K562 (cell line): ENCODE measurements around the gene GTF2H4. TPM values are rescaled to one million over a fixed set of nuclear protein-coding genes. Genes with fewer than 3 reads are reported as not detected.

Experiments
- ATAC-seq: fragments of 200-7000 bp; cut with Tn5 transposase; 3 replicates; pipeline ENCODE4 v1.9.1; 2020; ENCODE audit warnings: moderate library complexity
- BruUV-seq: library from RNA; stranded (reverse); fragments of 400-500 nt; replicated peaks from 2 replicates; lab custom pipeline; 2021; lab: Mats Ljungman, UMichigan
- CTCF ChIA-PET: fragments of 300-600 bp; formaldehyde crosslinking; extraction: SDS; loops from one replicate; lab custom pipeline; 2021; ENCODE audit warnings: low intra/inter-chr PET ratio; lab: Yijun Ruan, JAX
- POLR2A ChIA-PET: fragments of 300-600, 350-650 bp; sonication (Branson Sonifier 250); formaldehyde crosslinking; extraction: SDS; loops from one replicate; lab custom pipeline; 2021; ENCODE audit warnings: antibody characterized with exemption, inconsistent platforms; lab: Yijun Ruan, JAX
- DNase-seq, 4 experiments: peaks; one replicate each; pipeline versions ENCODE4 v3.0.0 to v3.0.0-alpha.2; 2011 to 2018; ENCODE audit warnings: low spot score in 3 of 4, mixed read lengths in 3 of 4; ENCODE audit errors: extremely low read depth in 1 of 4
- FAIRE-seq: peaks from 2 replicates; lab custom pipeline; 2011; peaks lifted over from hg19 to GRCh38; lab: Jason Lieb, UNC
- H2AFZ ChIP-seq: 2 replicates; pipeline ENCODE4 v1.6.0; 2011; ENCODE audit warnings: low read depth, low read length, control low read depth, inconsistent platforms
- H3K27ac ChIP-seq: fragments of 200-600 bp; 3 replicates; pipeline ENCODE4 v1.8.0; 2011; ENCODE audit warnings: low read depth, mild to moderate bottlenecking, control low read depth, inconsistent platforms, low read length, moderate library complexity, mixed read lengths; ENCODE audit errors: extremely low read depth
- H3K27me3 ChIP-seq, 2 experiments: fragments of 300-600 bp in 1 of 2; 2 replicates in 1 of 2; 3 replicates in 1 of 2; pipeline versions ENCODE4 v1.6.0 to v1.8.0; 2011; ENCODE audit warnings: inconsistent platforms in 2 of 2, low read length in 2 of 2, mild to moderate bottlenecking in 1 of 2, mixed read lengths in 1 of 2, moderate library complexity in 1 of 2; ENCODE audit not compliant: control insufficient read depth in 2 of 2, insufficient read depth in 2 of 2
- H3K36me3 ChIP-seq: fragments of 300-600 bp; 3 replicates; pipeline ENCODE4 v1.8.0; 2011; ENCODE audit warnings: mild to moderate bottlenecking, low read length, inconsistent platforms; ENCODE audit not compliant: control insufficient read depth, insufficient read depth
- H3K4me1 ChIP-seq, 2 experiments: fragments of 200-600 bp in 1 of 2; replicated peaks in 1 of 2; 2 replicates in 1 of 2; 3 replicates in 1 of 2; pipeline versions ENCODE4 v1.5.1 to v1.8.0; 2011; ENCODE audit warnings: inconsistent platforms in 2 of 2, low read length in 2 of 2, mild to moderate bottlenecking in 1 of 2, mixed read lengths in 1 of 2, moderate library complexity in 1 of 2; ENCODE audit not compliant: control insufficient read depth in 2 of 2, insufficient read depth in 2 of 2
- H3K4me2 ChIP-seq: 2 replicates; pipeline ENCODE4 v1.6.1; 2011; ENCODE audit warnings: low read length, control low read depth, inconsistent platforms, mixed read lengths; ENCODE audit not compliant: insufficient read depth
- H3K4me3 ChIP-seq: fragments of 200-600 bp; sonication (generic), shearing (Covaris generic); 2 replicates; pipeline ENCODE4 v1.5.1; 2016; ENCODE audit warnings: control low read depth, inconsistent platforms
- H3K79me2 ChIP-seq: fragments of 200-600 bp; 3 replicates; pipeline ENCODE4 v1.8.0; 2011; ENCODE audit warnings: low read length, inconsistent platforms; ENCODE audit not compliant: control insufficient read depth, insufficient read depth
- H3K9ac ChIP-seq, 2 experiments: 2 replicates each; pipeline versions ENCODE4 v1.6.0 to v1.6.1; 2011; ENCODE audit warnings: low read depth in 2 of 2, low read length in 2 of 2, control low read depth in 1 of 2, inconsistent platforms in 1 of 2, mild to moderate bottlenecking in 1 of 2, mixed read lengths in 1 of 2; ENCODE audit not compliant: insufficient read depth in 1 of 2
- H3K9me1 ChIP-seq: one replicate; pipeline ENCODE4 v1.6.0; 2011; ENCODE audit warnings: inconsistent platforms, mild to moderate bottlenecking, low read length, moderate library complexity; ENCODE audit not compliant: control insufficient read depth, insufficient read depth
- H3K9me3 ChIP-seq: replicated peaks from 2 replicates; pipeline ENCODE4 v1.5.1; 2011; ENCODE audit warnings: low read depth, low read length, inconsistent platforms; ENCODE audit not compliant: control insufficient read depth, insufficient read depth
- H4K20me1 ChIP-seq: replicated peaks from 2 replicates; pipeline ENCODE4 v1.6.1; 2011; ENCODE audit warnings: low read length, inconsistent platforms, mixed read lengths; ENCODE audit not compliant: control insufficient read depth, insufficient read depth
- EHMT2 ChIP-seq: fragments of 450-650 bp; IDR thresholded peaks from 2 replicates; pipeline ENCODE4 v1.6.1; 2018; ENCODE audit warnings: antibody characterized with exemption
- FOXJ3 ChIP-seq: sonication (generic); formaldehyde crosslinking; IDR thresholded peaks from 2 replicates; pipeline ENCODE4 v1.4.0; 2020; ENCODE audit warnings: mild to moderate bottlenecking, missing genetic modification reagents
- FOXP1 ChIP-seq: sonication (generic); formaldehyde crosslinking; IDR thresholded peaks from 2 replicates; pipeline ENCODE4 v1.8.0; 2022; ENCODE audit warnings: mild to moderate bottlenecking, missing genetic modification reagents
- GATAD2B ChIP-seq: fragments of 450-650 bp; IDR thresholded peaks from 2 replicates; pipeline ENCODE4 v1.6.1; 2017; ENCODE audit warnings: mild to moderate bottlenecking, borderline replicate concordance
- KDM5B ChIP-seq: fragments of 200-600 bp; sonication (generic); IDR thresholded peaks from 2 replicates; pipeline ENCODE4 v1.6.1; 2012; ENCODE audit warnings: low read depth, mild to moderate bottlenecking, moderate library complexity, low read length, control low read depth, inconsistent platforms; ENCODE audit not compliant: insufficient replicate concordance
- KHSRP ChIP-seq: fragments of 450-650 bp; IDR thresholded peaks from 2 replicates; pipeline ENCODE4 v1.6.1; 2017
- PHF20 ChIP-seq: fragments of 450-650 bp; IDR thresholded peaks from 2 replicates; pipeline ENCODE4 v1.6.1; 2018; ENCODE audit not compliant: partially characterized antibody
- POLR2B ChIP-seq: fragments of 450-650 bp; IDR thresholded peaks from 2 replicates; pipeline ENCODE4 v1.6.1; 2018; ENCODE audit warnings: low read depth; ENCODE audit not compliant: partially characterized antibody
- PYGO2 ChIP-seq: fragments of 450-650 bp; IDR thresholded peaks from 2 replicates; pipeline ENCODE4 v1.6.1; 2016; ENCODE audit warnings: mild to moderate bottlenecking, missing genetic modification characterization, moderate library complexity, missing compliant biosample characterization
- RBM17 ChIP-seq: fragments of 200-400 bp; formaldehyde crosslinking; IDR thresholded peaks from 2 replicates; pipeline ENCODE4 v1.6.1; 2017; ENCODE audit warnings: low read depth, mild to moderate bottlenecking, low read length, borderline replicate concordance
- SAP30 ChIP-seq: fragments of 200-600 bp; sonication (generic); IDR thresholded peaks from 2 replicates; pipeline ENCODE4 v1.6.1; 2012; ENCODE audit warnings: borderline replicate concordance, low read depth, mild to moderate bottlenecking, moderate library complexity, low read length, control low read depth, inconsistent platforms; ENCODE audit not compliant: insufficient read depth, poor library complexity, severe bottlenecking
- SMC3 ChIP-seq: conservative IDR thresholded peaks from 2 replicates; pipeline ENCODE4 v1.6.1; 2011; ENCODE audit warnings: low read depth, low read length, improper control_type of control experiment; ENCODE audit not compliant: insufficient read depth
- SPI1 ChIP-seq: IDR thresholded peaks from 2 replicates; pipeline ENCODE4 v1.6.1; 2011; ENCODE audit warnings: low read depth, low read length, control low read depth, borderline replicate concordance
- SRSF1 ChIP-seq: fragments of 200-400 bp; formaldehyde crosslinking; IDR thresholded peaks from 2 replicates; pipeline ENCODE4 v1.6.1; 2017; ENCODE audit warnings: mild to moderate bottlenecking, low read depth, low read length, moderate library complexity
- TAL1 ChIP-seq: fragments of 450-650 bp; IDR thresholded peaks from 2 replicates; pipeline ENCODE4 v1.6.1; 2016; ENCODE audit warnings: mild to moderate bottlenecking
- TEAD1 ChIP-seq, 2 experiments: fragments of 450-650 bp in 1 of 2; sonication (generic) in 1 of 2; formaldehyde crosslinking; IDR thresholded peaks; 2 replicates each; pipeline versions ENCODE4 v1.4.0 to v1.8.0; 2020 to 2022; ENCODE audit warnings: mild to moderate bottlenecking in 2 of 2, missing genetic modification reagents in 1 of 2
- ZNF408 ChIP-seq: fragments of 250-450 bp; sonication (Bioruptor Pico); IDR thresholded peaks from 2 replicates; pipeline ENCODE4 v1.4.0; 2020; ENCODE audit warnings: low read depth, mild to moderate bottlenecking, moderate library complexity
- WGBS: fragments of 100-300 bp; shearing (Covaris generic); methylation state at CpG from one replicate; pipeline ENCODE4 v1.1.6; 2016; ENCODE audit warnings: low coverage, mixed read lengths; ENCODE audit not compliant: insufficient coverage; ENCODE audit errors: missing lambda C conversion rate; 5-methylcytosine and 5-hydroxymethylcytosine counted together
- in situ Hi-C: fragments of 300-500 bp; cut with MboI; formaldehyde crosslinking; loops from 4 replicates; pipeline ENCODE4 v1.15.0; 2018; ENCODE audit warnings: inconsistent platforms, mixed read lengths
- intact Hi-C: fragments of 100-400 bp; cut with micrococcal nuclease; formaldehyde crosslinking; loops from 2 replicates; pipeline ENCODE4 v1.14.2; 2022
- polyA plus RNA-seq, 8 experiments: library from polyadenylated mRNA; depleted of rRNA in 4 of 8; stranded (reverse) in 5 of 8; unstranded in 3 of 8; fragments of >200 nt; fragmentation: Nextera tagmentation in 2 of 8; fragmentation: Illumina TruSeq in 1 of 8; extraction: Ambion mirVana in 2 of 8; extraction: Trizol in 1 of 8; gene quantifications; 2 replicates each; pipeline versions ENCODE4 v1.2.1 to v1.2.3, GENCODE V29; 2011 to 2014; ENCODE audit warnings: inconsistent platforms in 1 of 8, missing spikeins in 1 of 8
- total RNA-seq, 7 experiments: library from RNA; depleted of rRNA in 6 of 7; stranded (reverse); fragments of >200 nt in 6 of 7; fragmentation: Illumina TruSeq in 2 of 7; extraction: Trizol in 2 of 7; gene quantifications; 2 replicates each; pipeline versions ENCODE4 v1.2.1 to v1.2.3, GENCODE V29; 2011 to 2021; ENCODE audit warnings: low replicate concordance in 1 of 7
- TF ChIP-seq, protein P1 (sequence below): sonication (generic); formaldehyde crosslinking; IDR thresholded peaks from 2 replicates; pipeline ENCODE4 v1.9.0; 2022; ENCODE audit warnings: mild to moderate bottlenecking, missing genetic modification reagents
- TF ChIP-seq, protein P2 (sequence below): sonication (generic); formaldehyde crosslinking; IDR thresholded peaks from 2 replicates; pipeline ENCODE4 v1.8.1; 2023; ENCODE audit warnings: mild to moderate bottlenecking, missing genetic modification reagents
- TF ChIP-seq, protein P3 (sequence below): fragments of 450-650 bp; formaldehyde crosslinking; IDR thresholded peaks from 2 replicates; pipeline ENCODE4 v1.4.0; 2022; ENCODE audit warnings: missing genetic modification characterization

The GTF2H4 gene
- total and polyA plus RNA-seq, 9 of the 15 experiments (the other 6 are each of a cell fraction or from before 2014, with no cell fraction given): 3.6 to 86.1 (median 39.6) TPM

DNA sequence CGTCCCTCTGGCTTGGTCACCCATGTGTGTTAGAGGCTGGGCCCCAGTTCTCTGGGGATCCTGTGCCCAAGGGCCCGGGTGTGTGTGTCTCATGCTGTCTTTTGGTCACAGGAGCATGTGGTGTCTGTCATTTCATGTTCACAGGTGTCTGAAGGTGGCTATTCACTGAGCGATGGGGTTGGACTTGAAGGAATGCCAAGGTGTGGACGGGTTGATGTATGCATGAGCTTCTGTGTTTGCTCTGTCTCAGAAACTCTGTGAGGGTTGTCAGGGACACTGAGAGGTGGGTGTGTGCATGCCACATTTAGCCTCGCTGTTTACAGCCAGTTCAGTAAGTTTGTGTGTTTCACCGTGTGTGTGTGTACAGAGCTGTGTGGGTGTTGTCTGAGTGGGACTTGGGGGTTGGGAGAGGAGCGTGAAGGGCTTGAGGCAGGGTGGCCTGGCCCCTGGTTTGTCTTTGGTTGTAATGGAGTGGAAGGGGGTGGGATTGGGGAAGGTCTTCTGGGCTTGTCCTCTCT is 22.5 kb upstream of the GTF2H4 start:
- DNase-seq (peak in 2 of 4 experiments; percentile 11 to 36), ATAC-seq (peak; percentile 3), FAIRE-seq (peak; percentile 82)
- peak overlapping the region; percentile 70 for H3K27ac ChIP-seq
- peaks cover 53 to 71% of the 10 kb centered on the region in 2 experiments for H3K4me1 ChIP-seq
- H3K4me2 ChIP-seq: peak overlapping the region; percentile 96
- in situ Hi-C loops: no loop called here
- H3K9me3 ChIP-seq: no peaks in the 10 kb centered on the region
- H3K4me3 ChIP-seq: peak overlapping the region; percentile 54
- no peaks in the 10 kb centered on the region for H3K27me3 ChIP-seq
- 20% methylated on average over 7 of the region's 7 CpGs for WGBS
- POLR2A ChIA-PET: interaction anchor here (0.6 to 2.4 kb wide), 6 partner anchors 9 to 285 kb away, joined by 3 to 15 read pairs (median 4); no protein-coding TSS in a partner anchor
- BruUV-seq: no TSS peak
- peak overlapping the region; percentile 62 to 94 for H3K9ac ChIP-seq
- H3K9me1 ChIP-seq: peaks cover 3% of the 10 kb centered on the region
- peaks cover 43% of the 10 kb centered on the region for H3K79me2 ChIP-seq
- H3K36me3 ChIP-seq: peaks cover 19% of the 10 kb centered on the region; the same call in 2 of the 3 replicates
- H2AFZ ChIP-seq: peak overlapping the region; percentile 68
- CTCF ChIA-PET: interaction anchor here (1.9 kb wide), 1 partner anchor 57 kb away, joined by 6 read pairs; no protein-coding TSS in a partner anchor
- H4K20me1 ChIP-seq: peaks cover 9% of the 10 kb centered on the region; the same call in 1 of the 2 replicates
- intact Hi-C loops: no loop called here
- TF ChIP-seq PYGO2 (tag) (no peak), SRSF1 (no peak), SPI1 (no peak), RBM17 (no peak), FOXP1 (0 out of 2 replicates have a peak, but pooled peaks have one; percentile 53), EHMT2 (no peak), TEAD1 (CRISPR knock-in tag; IDR thresholded peaks at IDR 0.05) (0 out of 4 replicates have a peak, but pooled peaks of 1 of the 2 experiments have one; percentile 21), POLR2B (no peak), KHSRP (no peak), KDM5B (peak; percentile 21), GATAD2B (no peak), SAP30 (peak; percentile 24), SMC3 (no peak), ZNF408 (no peak), FOXJ3 (CRISPR knock-in tag) (no peak), PHF20 (no peak), TAL1 (no peak)
- TF ChIP-seq, protein P1, sequence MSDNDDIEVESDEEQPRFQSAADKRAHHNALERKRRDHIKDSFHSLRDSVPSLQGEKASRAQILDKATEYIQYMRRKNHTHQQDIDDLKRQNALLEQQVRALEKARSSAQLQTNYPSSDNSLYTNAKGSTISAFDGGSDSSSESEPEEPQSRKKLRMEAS (CRISPR knock-in tag): no peak
- TF ChIP-seq, protein P2, sequence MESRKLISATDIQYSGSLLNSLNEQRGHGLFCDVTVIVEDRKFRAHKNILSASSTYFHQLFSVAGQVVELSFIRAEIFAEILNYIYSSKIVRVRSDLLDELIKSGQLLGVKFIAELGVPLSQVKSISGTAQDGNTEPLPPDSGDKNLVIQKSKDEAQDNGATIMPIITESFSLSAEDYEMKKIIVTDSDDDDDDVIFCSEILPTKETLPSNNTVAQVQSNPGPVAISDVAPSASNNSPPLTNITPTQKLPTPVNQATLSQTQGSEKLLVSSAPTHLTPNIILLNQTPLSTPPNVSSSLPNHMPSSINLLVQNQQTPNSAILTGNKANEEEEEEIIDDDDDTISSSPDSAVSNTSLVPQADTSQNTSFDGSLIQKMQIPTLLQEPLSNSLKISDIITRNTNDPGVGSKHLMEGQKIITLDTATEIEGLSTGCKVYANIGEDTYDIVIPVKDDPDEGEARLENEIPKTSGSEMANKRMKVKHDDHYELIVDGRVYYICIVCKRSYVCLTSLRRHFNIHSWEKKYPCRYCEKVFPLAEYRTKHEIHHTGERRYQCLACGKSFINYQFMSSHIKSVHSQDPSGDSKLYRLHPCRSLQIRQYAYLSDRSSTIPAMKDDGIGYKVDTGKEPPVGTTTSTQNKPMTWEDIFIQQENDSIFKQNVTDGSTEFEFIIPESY (CRISPR knock-in tag): no peak
- TF ChIP-seq, protein P3, sequence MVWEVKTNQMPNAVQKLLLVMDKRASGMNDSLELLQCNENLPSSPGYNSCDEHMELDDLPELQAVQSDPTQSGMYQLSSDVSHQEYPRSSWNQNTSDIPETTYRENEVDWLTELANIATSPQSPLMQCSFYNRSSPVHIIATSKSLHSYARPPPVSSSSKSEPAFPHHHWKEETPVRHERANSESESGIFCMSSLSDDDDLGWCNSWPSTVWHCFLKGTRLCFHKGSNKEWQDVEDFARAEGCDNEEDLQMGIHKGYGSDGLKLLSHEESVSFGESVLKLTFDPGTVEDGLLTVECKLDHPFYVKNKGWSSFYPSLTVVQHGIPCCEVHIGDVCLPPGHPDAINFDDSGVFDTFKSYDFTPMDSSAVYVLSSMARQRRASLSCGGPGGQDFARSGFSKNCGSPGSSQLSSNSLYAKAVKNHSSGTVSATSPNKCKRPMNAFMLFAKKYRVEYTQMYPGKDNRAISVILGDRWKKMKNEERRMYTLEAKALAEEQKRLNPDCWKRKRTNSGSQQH (CRISPR knock-in tag): no peak
